NCI-H1694 (cell line): Measurements from ENCODE around the gene P4HB.

Experiments used
- DNase-seq: peaks from one replicate; lab custom pipeline; 2025; lab: John Stamatoyannopoulos, UW

Gene P4HB

DNA sequence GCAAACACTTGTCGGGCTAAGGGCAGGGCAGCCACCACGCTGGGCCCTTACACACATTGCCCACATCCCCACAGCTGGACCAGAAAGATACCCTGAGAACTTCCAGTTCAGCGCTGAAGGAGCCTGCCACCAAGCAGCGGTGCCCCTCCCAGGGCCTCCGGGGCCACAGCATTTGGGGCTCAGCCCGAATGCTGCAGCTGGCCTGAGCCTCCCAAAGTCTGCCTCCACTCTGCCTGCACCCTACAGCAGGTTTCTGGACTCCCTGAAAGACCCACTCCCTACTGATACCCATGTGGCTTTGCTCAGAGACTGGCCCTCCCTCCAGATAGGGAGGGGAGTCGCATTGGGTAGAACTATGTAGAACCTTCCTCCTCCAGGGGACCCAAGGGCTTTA, 28.8 kb downstream of the P4HB start:
- DNase-seq = no peak

DNA sequence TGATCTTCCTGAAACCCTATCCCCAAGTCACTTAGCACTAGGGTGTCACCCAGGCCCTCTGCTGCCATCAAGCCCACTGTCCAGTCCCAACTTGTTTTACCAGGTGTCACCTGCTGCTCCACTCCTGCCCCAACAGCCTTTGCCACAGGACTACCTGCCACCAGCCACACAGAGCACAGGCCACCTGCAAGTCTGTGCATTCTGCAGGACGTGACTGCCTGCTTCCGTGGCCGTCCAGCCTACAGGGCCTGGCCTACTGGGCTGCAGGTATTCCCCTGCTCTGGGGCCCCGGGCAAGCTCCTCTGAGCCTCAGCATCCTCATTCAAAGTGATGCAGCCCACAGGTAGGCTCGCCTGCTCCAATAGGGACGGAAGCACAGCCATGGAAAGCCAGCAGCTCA, 30.5 kb downstream of the P4HB start:
- DNase-seq = no peak

DNA sequence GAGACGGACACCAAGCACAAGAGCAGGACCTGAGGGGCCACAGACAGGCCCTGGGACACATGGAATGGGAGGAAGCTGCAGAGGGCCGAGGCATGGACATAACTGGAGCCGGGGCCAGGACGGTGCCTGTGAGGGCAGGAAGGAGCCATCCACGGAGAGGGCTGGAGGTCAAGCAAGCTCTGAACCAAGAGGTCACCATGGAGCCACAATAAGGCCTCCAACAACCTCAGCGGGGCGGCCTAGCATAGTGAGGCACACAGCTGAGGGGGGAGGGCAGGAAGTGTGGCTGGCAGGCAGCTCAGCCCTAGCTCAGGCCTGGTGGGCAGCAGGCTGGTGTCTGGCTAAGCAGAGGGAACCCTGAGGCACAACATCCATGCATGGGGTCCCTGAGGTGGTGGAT, 31.7 kb downstream of the P4HB start:
- no peak for DNase-seq

DNA sequence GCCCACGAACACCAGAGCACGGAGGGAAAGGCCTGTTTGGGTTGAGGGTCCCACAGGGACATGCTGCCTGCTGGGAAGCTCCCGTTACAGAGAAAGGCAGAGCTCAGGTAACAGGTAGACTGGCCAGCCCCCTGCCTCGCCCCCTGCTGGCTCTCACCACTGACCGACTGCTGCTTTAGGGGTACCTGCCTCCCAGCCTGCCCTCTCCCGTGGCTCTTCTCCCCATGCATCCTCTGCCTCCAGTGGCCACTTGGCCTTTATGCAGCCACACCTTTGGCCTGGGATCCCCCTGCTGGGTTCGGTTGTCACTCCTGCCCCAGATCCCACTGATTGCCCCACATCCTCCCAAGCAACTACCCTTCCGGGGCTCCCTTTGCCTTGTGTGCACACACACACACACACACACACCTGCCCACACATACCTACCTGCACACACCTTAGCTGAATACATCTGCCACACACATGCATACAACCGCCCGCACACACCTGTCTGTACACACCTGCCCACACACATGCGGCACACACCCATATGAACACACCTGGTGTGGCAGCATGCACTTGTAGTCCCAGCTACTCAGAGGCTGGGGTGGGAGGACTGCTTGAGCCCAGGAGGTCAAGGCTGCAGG, 34.4 kb downstream of the P4HB start:
- no peak for DNase-seq

DNA sequence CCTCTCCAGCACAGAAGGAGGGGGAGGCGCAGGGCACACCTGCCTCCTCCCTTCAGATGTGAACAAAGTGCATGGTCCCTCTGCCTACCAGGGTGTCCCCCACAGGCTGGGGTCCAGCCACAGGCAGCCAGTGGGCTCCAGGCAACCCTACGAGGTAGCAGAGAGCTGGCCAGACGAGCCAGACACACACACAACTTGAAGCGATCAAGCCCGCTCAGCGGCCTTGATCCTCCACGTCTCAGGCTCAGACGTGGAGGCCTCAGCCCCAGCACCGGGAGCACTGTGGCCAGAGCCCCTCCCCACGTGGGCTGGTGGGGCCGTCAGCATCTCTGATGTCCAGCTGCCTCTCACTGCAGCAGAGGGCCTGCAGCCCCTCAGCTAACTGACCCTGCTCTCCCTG, 35.7 kb downstream of the P4HB start:
- no peak for DNase-seq

DNA sequence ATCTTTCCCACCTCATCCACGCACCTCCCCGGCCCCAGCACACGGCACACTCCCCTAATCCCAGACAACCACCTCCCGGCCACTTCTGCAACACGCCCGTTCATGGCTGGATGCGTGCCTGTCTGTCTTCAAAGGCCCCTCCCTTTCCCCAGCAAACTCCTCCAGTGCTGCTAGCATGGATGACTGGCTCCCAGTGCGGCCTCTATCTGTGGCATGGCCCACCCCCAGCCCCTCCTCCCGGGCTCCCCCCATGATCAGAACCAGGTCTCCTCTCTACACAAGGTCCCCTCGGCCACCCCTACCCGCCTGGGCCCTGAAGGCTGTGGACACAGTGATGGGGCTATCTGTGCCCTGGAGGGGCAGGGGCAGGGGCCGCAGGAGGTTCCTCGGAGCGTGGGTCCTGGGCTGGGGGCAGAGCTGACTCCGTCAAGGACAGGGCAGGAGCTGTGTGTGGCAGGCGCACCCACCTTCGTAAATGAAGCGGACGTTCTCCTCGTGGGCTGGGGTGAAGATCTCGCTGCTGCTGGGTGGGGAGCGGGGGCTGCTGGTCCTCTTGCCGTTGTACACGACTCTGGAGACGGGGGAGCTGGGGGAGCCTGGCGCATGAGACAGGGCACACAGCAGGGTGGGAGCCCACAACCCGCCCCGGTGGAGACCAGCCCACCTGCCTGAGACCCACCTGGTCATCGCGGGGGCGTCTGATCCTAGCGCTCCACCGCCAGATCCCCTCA, 36.4 kb downstream of the P4HB start:
- no peak for DNase-seq

DNA sequence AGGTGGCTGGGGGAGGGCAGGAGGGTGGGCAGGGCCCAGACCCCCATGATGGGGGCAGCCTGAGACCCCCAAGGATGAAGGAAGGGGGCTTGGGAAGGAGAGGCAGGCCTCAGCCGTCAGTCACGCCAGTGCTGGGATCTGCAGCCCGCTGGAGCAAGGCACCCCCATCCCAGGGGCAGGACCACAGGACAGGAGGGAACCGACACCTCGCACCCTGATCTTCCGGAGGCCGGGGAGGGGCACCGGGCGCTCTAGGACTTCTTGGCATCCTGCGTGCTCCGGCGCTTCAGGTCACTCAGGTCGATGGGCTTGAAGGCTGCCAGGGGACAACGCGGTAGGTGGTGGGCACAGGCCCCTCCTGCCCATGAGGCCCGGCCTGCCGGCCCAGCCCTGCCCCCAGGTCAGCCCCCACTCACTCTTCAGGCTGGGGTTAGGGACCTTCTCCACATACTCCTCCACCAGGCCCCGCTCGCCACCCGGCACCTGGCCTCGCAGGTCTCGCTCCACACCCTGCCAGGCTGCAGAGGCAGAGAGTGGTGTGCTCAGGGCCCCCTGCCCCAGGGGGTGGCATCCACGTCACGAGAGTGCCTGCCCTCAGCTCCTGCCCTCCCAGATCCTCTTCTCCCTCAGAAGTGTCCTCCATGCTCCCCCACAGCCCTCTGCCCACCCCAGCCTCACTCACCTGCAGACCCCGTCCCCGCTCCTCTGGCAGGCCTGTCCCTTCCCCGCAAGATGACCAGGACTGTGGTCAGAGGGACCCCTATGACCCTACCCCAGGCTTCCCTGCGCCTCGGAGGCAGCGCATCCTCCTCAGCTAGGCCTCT, 37.1 kb downstream of the P4HB start:
- DNase-seq = no peak

DNA sequence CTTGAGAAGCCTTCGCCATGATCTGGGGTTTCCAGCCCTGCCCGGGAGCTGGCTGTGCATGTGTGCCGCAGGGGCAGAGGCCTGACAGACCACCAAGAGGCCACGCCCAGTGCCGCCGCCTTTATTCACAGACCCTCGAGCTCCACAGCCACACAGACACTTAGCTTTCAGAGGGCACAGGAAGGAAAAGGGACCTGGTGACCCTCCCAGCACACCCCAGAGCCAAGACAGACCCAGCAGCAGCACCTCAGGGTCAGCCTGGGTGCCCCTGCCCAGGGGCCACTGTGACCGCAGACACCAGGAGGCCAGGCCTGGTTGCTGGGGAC, 38.1 kb downstream of the P4HB start:
- no peak for DNase-seq

DNA sequence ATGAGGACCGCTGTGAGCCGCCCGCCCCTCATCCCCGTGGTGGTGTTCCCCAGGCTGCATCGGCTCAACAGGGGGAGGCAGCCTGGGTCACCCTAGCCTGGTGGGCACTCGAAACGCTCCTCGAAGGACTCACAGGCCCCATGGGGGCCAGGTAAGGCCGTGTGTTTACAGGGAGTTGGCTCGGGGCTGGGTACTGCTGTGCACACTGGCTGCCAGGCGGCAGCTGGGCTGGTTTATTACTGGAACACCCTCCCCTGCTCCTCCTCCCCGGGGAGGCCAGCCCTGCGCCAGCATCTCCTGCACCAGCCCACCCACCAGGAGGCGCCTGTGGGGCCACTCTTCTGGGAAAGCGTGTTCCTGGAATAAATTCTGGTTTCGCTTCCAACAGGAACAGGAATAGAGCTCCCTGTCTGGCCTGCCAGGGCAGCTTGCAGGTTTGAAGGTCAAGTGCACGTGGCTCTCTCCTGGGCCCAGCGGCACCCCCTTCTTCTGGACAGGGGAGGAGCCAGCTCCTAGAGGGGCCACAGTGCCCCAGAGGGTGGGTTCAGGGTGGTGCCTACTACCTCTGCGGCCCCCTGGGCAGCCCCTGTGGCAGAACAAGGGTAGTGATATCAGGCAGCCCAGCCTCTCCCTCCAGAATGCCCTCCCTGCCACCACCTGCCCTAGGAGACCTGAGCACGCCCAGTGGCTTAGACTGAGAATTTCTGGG, 38.6 kb downstream of the P4HB start:
- DNase-seq = peak; percentile 94

DNA sequence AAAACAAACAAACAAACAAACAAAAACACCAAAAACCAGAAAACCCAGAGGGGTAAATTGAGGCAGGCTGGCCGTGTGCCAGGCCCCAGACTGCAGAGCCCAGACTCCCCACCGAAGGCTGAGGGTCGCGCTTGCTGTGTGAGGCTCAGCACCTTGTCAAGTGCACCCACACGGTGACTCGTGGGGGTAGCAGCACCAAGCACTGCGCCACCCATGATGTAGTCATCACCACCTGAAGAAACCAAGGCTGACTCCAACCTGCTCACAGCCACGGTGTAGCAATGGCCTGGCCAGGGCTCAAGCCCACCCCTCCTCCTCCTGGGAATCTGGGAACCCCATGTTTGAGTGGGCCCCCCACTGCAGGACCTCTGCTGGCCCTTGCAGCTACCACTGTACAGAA, 39.2 kb downstream of the P4HB start:
- DNase-seq = no peak

DNA sequence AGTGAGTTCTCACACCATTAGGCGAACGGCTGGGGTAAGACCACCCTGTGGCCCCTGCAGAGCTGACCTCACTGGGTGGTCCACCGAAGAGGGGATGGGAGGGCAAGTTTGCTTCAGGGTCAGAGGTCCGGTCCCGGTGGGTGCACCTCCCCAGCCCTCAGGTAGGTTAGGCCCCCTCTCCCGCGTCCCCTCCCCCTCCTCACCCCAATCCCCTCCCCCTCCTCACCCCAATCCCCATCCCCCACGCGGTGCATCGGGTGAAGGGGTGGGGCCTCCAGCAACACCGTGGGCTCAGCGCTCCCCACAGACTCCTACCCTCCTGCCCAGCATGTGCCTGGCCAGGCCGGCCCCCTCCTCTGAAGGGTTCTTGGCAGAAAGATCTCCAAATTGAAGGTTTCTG, 40.6 kb downstream of the P4HB start:
- DNase-seq = no peak

DNA sequence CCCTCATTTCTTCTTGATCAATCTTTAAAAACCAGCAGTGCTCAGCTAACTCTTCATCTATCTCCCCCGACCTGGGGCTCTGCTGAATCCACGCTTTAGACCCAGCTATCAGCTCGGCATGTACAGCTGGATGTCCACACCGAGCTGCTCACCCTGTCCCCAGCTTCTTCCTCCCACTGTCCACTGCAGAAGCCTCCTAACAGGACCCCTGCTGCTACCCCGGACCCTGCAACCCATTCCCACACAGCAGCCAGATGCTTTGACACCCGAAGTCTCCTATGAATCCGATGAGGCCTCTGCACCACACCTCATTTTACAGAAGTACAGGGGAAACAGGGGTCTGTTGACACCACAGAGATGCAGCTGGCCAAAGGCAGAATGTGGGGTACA, 42.6 kb downstream of the P4HB start:
- no peak for DNase-seq

DNA sequence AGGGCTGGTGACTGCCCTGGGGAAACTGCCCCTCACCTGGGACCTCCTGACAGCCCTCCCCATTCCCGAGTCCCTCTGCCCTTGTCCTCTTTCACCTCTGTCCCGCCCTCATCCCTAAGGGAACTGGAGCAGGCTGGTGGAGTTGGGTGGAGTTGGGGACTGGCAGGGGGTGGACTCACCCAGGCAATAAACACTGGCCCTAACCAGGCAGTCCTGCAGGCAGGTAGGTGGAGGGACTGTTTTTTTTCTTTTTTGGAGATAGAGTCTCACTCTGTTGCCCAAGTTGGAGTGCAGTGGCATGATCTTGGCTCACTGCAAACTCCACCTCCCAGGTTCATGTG, 44.7 kb downstream of the P4HB start:
- no peak for DNase-seq

DNA sequence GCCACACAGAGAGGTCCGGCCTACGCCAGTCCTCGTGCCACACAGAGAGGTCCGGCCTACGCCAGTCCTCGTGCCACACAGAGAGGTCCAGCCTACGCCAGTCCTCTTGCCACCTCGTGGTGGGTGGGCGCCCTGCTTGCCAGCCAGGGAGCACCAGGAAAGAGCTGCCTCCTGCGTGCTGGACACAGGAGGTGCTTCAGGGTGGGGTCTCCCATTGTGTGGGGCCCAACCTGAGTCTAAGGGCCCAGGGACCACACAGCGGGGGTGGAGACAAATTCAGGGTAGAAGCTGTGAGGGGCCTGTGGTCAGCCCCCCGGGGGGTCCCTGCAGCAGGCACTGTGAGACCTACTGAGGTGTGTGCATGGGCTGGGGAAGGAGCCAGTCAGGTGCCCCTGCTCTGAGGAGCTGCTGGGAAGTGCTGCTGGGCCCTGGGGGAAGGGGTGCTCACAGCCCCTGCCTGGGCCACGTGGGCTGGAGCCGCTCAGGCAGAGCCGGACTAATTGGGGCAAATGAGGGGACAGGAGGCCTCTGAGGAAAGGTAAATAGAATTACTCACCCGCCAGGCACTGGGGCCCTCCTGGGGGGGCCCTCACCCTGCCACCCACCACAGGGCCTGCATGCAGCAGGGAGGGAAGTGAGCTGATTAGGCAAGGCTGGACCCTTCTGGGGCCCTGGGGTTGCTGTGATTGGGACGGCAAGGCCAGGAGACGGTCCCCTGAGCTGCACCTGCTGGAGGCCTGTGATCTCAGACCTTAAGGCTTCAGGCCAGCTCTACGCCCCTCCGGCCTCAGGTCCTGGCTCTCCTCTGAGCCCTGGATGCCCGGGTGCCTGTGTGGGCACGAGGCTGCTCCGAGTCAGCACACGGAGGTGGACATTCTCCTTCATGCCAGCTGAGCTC, 45.3 kb downstream of the P4HB start:
- no peak for DNase-seq

DNA sequence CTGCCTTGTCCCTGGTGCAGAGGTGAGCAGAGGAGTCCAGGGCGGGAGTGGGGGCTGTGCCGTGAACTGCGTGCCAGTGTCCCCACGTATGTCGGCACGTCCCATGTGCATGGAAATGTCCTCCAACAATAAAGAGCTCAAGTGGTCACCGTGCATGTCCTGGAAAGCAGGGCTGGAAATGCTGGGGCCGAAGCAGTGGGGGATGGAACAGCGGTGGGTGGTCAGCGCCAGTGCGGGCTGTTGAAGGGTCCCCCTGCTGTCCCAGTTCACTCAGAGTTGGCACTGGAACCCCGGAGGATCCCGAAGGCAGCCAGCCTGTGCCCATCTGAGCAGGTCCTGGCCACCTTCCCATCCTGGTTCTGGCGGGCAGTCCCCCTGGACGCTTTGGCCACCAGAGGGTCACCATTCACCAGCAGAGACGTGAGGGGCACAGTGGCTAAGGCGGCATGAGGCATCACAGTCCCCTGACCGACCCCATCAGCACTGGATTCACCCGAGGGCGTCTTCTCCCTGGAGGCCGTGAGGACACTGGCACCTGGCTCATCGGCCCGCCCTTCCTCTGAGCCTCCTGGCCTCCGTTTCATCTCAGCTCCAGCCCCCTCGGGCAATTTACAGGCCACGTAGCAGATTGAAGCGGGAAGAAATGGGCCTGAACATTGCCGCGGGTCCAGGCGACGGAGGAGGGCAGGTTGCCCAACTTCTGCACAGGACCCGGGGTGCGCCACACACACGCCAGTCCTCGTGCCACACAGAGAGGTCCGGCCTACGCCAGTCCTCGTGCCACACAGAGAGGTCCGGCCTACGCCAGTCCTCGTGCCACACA, 46.3 kb downstream of the P4HB start:
- DNase-seq = no peak

DNA sequence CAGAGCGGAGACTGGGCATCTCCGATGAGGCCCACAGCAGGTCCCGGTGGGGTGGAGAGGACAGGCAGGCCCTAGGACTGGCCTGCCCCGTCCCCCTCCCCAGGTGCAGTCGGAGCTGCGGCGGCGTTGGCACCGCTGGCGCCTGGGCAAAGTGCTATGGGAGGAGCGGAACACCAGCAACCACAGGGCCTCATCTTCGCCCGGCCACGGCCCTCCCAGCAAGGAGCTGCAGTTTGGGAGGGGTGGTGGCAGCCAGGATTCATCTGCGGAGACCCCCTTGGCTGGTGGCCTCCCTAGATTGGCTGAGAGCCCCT, 47.0 kb downstream of the P4HB start:
- no peak for DNase-seq

DNA sequence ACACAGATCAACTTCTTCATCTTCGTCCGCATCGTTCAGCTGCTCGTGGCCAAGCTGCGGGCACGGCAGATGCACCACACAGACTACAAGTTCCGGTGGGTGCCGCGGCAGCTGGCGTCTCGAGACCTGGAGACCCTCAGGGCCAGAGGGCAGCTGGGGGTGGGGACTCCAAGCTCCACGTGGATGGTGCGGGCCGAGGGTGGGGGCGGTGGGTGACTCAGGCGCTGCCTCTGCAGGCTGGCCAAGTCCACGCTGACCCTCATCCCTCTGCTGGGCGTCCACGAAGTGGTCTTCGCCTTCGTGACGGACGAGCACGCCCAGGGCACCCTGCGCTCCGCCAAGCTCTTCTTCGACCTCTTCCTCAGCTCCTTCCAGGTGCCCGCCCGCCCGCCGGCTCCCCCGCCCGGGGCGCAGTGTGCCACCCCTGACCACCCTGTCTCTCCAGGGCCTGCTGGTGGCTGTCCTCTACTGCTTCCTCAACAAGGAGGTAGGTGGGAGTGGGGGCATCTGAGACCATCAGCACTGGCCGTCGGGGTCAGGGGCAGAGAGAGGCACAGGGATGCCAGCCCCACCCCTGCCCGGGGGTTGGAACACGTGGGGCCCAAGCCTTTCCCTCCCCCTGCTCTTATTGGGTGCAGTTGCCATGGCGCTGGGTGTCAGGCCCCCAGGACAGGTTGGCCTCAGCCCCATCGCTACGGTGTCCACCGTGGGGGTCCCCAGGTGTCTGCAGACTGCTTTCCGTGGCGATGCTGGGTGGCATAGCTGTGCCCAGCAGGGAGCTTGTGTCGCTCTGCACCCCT, 47.6 kb downstream of the P4HB start:
- DNase-seq = no peak

DNA sequence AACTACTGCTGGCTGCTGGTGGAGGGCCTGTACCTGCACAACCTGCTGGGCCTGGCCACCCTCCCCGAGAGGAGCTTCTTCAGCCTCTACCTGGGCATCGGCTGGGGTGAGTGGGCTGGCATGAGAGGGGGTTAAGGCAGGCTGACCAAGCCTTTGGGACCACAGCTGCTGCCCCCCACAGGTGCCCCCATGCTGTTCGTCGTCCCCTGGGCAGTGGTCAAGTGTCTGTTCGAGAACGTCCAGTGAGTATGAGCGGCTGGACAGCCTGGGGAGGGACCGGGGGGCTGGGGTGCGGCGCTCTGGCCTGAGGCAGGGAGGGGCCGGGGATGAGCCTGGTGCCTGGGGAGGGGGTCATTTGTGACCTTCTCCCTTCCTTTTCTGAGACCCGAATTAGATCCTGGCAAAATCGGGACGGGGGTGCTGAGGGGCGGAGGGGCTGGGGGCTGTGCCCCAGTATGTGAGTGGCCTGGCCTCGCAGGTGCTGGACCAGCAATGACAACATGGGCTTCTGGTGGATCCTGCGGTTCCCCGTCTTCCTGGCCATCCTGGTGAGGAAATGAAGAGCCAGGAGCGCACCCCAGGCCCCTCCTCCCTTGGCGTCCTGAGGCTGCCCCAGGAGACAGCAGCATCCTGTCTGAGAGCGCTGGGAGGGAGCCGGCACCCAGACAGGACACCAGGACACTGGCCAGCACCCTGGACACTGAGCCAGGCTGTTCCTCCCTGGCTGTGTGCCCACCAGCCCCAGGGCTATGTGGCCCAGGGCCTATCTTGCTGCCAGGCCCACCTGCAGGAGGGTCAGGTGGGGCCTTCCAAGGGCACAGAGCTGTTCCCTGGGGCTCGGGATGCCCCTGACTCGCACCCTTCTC, 48.4 kb downstream of the P4HB start:
- no peak for DNase-seq
